GM21381 (cell line): ENCODE results near the gene RAMP3.
"Not testable (repeated sequence)": the region's sequence is repeated elsewhere in the genome, so short reads cannot be mapped to it uniquely, and the experiment has no call there.

Experiments used
- ATAC-seq: cut with Tn5 transposase; IDR thresholded peaks from one replicate; pipeline ENCODE4 v1.9.1; 2021; ENCODE audit warnings: mild to moderate bottlenecking, moderate library complexity; ENCODE audit not compliant: unreplicated experiment

Gene RAMP3

DNA sequence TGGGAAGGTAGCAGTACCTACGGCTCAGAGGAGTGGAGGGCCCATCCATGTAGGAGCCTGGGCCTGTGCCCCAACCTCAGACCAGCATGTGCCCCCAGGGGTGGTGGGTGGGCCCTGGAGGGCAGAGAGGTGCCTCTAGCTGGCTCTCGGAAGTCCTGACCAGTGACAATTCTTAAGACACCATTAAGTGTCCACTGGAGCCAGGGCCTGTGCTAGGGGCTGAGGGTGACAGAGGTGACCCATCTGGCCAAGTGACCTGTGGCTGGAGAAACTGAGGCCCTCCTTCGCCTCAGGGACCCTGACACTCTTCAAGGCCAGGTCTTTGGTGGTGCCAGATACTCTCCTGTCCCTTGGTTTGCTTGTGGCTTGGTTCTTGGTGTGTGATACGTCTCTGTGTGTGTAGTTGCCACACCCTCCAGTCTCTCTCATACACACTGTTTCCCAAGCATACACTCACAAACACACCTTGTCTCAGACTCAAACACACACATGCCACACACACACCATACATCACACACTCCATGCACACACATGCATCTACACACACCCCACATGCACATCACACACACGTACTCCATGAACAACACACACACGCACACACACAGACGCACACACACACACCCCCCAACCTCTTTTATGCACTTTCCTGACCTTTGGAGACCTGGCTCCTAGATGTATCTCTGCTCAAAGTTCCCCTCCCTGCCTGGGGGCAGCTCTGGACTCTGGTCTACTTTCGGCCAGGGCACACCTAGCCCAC is 897 bp upstream of the RAMP3 start:
- ATAC-seq, result no peak

DNA sequence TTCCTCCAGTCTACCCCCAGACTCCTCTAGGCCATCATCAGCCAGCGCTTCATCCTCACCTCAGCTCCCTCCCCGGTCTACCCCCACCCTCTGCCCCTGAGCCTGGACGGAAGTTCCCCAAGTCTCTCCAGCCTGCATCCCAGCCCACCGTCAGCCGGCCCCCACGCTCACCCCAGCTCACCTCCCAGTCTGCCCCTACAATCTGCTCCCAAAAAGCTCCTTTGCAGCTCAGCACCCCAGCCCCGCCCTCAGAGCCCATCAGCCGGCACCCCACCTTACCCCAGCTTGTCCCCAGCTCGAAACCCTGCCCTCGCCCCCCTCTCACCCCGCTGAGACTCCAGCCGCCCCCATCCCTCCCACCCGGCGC is 322 bp upstream of the RAMP3 start:
- no peak for ATAC-seq

DNA sequence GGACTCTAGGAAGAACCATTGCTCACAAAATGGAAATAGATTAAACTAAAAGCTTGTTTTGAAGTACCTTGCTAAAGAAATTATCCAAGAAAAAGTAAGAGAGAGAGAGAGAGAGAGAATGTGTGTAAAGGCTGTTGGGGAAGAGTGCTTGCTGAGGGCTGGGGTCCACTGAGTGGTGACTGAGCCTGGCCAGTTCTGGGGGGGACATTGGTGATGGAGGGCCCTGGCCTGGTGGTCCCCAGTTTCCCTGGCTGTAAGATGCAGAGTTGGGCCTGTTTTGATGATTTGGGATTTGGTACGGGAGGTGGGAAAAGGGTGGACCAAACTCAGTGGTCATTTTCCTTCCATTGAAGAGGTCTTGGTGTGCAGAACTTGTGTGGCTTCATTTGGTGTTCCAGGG is 880 bp downstream of the RAMP3 start:
- no peak for ATAC-seq

DNA sequence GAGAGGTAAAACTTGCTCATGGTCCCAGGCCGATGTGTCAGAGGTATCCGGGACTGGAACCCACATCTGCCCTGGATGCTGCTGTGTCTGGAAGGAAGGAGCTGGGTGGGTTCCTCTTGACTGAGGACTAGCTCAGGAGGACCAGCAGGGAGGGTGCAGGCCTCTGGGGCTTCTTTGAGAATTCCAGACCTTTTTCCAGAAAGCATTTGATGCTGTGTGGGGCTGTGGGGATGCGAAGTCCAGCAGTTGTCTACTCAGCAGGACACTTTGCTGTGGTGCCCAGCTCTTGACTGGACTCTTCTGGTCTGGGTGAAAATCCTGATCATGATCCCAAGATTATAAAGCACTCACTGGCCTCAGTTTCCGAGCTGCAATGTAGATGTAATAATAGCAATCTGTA is 1.7 kb downstream of the RAMP3 start:
- no peak for ATAC-seq

DNA sequence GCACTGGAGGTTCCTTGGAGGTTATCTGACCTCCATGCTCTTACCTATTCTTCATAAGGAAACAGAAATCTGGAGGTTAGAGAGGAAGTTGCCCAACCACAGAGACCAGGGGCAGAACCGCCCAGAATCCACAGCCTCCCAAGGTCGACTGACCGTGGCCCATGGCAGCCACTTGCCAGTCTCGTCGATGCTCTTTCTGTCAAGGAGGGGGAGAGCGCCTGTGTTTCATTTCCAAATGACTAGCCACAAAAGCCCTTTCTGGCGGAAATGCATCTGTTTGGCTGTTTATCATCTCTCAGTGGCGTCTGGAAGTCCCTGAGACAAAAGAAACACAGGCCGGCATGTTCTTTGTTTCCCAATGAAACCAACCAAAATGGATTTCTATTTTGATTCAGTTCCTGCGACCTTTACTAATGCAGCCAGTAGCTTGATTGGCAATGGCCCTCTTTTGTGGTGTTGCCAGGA is 2.9 kb downstream of the RAMP3 start:
- no peak for ATAC-seq

DNA sequence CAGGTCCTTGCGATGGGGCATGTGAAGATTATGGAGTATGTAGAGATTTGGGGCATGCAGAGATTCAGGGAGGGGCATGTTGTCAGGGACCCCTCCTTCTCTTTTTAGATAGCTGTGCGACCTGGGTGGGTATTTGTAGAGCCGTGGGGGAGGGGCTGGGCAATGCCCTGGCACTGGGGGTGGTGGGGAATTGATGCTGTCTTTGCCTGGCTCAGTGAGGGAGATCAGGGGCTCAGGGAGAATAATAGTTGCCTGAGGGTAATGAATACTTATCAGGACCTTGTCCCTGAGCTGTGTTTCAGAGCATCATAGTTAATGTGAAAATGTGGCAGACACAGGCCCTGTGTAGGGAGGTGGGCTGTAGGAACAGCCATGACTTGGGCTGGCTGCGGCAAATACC is 3.5 kb downstream of the RAMP3 start:
- ATAC-seq, result no peak

DNA sequence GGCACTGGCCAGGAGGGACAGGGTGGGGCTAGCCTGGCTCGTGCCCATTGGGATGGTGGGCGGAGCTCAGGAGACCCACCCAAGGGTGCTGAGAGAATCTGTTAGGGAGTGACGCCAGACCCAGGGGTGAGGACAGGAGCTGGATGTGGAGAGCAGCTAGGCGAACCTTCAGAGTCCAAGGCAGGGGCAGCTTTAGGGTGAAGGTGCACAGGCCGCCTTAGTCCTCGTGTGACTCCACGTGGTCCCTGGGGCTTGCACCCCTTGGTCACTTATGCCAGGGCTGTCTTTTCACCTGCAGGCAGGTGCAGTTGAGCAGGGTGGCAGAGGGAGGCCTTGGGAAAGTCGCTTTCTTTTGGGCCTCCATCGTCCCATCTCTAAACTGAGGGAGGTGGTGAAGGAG is 4.3 kb downstream of the RAMP3 start:
- ATAC-seq, result no peak

DNA sequence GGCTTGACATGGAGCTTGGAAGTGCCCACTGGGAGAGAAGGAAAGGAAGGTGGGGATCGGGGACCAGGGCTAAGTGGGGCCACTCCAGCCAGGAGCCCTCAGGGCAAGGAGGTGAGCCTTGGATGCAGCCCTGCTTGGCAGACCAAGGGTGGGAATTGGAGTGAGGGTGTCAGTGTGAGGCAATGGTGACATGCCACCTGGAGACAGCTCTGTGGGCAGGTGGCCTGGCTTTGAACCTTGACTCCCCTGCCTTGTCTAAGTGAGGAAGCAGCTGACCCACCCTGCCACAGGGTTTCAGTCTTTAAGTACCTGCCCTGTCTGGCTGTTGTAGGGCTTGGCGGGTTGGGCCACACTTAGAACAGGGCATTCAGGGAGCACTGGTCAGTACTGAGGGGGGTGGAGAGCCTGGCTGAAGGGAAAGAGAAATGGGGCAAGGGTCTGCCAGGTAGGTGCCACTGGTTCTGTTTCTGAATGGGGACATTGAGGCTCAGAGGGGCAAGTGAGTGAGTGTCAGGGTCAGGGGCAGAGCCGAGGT is 4.8 kb downstream of the RAMP3 start:
- no peak for ATAC-seq

DNA sequence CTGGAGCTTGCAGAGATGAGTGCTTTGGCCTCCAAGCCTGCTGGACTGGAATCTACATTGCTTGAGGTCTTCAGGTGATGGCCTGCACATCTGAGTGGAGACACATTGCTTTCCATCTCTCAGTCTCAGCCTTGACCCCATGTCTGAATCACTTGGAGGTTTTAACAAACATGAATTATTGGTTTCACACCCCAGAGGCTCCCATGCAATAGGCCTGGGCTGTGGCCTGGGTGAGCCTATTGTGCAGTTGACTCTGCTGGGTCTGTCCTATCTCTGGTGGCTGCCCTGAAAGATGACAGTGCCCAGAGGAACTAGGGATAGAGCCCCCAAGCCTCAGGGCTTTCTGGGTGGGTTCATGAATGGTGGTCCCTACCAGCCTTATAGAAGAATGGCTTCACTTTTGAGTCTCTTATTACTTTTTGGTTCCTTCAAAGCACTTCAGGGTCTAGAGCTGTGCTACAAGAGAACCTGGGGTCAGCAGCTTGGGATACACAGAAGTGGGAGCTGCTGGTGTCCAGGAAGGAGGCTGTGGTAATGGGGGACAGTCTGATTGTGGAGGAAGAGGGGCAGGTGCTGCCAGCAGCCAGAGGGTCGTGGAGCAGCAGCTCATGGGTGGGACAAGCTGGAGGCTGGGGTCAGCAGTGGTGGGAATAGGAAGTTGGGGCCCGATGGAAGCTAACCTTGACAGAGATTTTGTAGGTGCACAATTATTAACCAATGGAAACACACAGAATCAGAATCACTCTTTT is 5.5 kb downstream of the RAMP3 start:
- no peak for ATAC-seq

DNA sequence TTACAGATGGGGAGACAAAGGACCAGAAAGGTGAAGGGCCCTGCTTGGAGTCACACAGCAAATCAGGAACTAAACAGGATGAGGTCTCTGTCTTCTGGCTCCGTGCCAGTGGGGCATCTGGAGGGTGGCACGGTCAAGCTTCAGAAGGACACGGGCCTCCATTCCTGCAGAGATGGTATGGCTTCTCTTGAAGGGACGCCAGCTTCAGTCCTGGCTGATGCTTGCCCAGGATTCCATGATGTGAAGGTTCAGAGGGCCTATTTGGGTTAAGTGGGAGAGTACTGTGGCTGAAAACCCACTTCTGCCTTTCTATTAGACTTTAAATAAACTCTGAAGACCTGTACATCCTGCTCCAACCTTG is 6.1 kb downstream of the RAMP3 start:
- no peak for ATAC-seq

DNA sequence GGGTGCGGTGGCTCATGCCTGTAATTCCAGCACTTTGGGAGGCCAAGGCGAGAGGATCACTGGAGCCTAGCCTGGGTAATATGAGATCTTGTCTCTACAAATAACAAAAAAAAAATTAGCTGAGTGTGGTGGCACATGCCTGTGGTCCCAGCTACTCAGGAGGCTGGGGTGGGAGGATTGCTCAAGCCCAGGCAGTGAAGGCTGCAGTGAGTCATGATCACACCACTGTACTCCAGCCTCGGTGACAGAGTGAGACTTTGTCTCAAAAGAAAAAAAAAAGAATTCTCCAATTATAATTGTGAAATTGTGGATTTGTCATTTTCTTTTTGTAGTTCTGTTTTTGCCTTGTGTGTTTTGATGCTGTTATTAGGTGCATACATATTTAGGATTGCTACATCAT is 6.7 kb downstream of the RAMP3 start:
- ATAC-seq, result not testable (repeated sequence)

DNA sequence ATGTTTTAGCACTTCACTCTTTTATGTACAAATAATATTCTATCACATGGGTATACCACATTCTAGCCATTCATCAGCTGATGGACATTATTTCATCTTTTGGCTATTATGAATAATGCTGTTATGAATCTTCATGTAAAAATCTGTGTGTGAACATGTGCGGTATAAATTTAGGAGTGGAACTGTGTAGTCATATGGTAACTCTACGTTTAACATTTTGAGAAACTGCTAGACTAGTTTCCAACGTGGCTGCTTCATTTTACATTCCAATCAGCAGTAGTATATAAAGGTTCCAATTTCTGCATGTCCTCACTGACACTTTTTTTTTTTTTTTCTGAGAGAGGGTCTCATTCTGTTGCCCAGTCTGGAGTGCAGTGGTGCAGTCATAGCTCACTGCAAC is 8.3 kb downstream of the RAMP3 start:
- no peak for ATAC-seq

DNA sequence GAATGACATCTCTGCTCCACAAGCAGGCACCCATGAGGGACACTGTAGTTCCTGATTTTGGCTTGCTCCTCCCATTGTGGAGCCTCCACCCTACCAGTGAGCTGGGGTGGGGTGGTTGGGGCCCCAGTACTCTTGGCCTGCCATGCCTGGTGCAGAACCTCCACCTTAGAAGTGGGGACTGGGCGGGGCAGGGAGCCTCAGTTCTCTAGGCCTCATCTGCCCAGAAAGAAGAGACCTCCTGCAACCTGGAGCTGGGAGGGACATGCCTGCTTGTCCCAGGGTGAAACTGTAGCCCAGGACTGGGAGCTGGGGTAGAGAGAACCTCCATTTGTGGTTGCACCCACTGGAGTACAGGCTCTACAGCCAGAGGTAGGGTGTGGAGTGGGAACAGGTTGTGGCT is 14.4 kb downstream of the RAMP3 start:
- ATAC-seq, result no peak

DNA sequence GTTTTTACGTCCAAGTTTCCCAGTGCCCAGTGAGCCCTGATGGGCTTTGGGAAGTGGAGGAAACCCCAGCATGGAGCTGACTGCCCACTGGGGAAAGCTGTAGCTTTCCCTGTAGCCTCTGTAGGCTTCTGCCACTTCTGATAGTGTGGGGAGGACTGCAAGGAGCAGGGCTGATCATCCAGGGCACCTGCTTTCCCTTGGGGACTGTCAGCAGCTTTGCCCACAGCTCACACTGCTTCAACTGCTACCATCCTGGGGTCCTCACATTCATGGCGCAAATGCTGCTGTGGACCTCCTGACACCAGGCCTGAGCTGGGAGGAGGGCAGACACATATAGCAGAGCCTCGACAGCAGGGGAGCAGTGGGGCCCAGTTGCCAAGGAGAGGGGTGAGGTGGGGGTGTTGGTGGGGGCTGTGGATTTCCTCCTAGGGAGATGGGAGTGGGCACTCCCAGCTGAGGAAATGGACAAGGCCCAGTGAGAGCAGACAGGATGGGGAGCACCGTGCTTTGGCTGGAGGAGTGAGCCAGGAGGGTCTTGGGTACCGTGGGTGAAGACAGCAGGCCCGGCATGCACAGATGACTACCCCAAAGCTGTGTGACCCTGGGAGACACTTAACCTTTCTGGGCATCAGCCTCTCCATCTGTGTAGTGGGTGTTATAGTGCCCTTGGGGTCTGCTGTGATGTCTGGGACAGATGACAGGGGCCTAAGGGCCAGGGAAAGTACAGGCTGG is 16.2 kb downstream of the RAMP3 start:
- ATAC-seq, result no peak

DNA sequence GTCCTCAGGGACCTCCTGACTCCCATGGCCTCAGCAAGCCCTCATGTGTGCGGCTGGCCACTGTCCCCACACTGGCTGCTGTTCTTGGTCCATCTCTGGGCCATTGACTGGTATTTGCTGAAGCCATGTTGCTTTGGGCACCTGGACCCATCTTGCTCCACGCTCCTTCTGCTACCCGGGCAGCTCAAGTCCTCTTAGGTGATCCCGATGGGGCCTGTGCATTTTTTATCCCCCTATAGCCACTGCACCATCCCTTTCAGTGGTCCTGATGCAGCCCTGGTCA is 16.7 kb downstream of the RAMP3 start:
- no peak for ATAC-seq

DNA sequence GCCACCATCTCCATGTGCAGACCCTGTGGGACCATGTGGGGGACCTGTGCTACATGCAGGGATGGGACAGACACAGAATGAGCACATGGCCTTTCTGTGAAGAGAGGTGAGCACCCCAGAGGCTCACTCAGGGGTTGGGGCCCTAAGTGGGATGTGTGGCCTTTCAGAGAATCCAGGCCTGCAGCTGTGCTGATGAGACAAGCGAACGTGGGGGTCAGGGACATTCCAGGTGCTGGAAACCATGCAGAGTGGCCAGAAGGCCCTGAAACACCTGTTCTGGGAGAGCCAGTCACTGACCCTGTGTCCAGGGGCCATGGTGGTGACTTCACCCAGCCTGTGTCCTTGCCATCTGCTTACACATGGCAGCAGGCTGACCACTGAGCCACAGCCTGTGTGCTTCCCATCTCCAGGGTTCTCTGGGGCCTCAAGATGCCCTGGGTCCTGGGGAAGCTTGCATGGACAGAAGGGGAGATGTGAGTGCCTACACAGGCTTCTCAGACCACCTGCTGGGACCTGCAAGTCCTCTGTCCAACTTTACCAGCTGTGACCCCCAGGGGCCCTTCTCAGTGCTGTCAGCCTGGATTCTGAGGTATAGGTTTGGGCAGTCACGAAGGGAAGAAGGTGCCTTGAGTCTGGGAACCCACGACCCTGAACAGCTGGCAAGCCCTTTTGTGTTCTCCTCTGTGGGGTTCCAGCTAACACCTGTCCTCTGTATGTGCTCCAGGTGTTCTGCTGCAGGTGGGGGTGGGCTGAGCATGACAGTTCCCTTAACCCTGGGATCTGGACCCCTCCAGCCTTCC is 17.6 kb downstream of the RAMP3 start:
- no peak for ATAC-seq

DNA sequence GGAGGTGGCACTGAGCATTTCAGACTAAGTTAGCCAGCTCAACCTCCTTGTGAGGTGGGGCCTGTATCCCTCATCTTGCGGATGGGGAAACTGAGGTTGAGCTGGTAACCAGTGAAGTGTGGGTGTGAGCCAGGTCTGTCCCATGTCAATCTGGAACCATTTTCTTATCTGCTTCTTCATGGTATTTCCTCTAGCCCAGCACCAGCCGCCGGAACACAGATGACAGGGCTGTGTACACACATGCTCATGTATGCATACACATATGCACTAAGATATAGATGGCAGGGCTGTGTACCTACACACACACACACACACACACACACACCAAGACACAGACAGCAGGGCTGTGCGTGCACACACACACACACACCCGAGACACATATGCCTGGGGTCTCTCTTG is 18.5 kb downstream of the RAMP3 start:
- ATAC-seq, result no peak

DNA sequence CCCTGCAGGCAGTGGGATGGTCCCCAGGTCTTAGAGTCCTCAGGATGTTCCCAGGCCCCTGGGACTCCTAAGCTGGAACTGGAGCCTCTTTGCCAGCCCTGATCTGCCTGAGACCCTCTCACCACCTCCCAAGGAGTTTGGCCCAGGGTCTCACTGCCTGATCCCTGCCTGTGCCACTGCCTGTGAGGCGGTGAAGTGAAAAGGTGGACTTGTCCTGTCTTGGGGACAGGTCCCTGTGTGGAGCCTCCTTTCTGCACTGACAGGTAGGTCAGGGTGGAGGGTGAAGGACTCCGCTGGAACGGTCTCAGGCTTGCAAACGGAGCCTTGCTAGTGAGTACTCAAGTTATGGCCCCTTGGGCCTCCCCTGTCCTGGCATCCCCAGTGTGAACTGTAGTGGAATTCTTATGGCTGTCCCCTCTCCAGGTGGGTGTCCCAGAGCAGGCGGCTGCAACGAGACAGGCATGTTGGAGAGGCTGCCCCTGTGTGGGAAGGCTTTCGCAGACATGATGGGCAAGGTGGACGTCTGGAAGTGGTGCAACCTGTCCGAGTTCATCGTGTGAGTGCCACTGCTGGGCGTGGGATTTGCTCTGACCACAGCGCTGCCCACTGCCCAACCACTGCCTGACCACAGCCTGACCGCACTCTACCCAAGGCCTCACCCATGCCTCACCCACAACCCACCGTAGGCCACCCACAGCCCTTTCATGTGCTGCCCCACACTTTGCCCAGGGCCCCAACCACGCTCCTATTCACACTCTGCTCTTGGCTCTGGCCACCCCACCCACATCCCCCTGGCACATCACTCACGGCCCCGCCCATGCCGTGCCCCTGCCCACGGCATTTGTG is 19.5 kb downstream of the RAMP3 start:
- no peak for ATAC-seq

DNA sequence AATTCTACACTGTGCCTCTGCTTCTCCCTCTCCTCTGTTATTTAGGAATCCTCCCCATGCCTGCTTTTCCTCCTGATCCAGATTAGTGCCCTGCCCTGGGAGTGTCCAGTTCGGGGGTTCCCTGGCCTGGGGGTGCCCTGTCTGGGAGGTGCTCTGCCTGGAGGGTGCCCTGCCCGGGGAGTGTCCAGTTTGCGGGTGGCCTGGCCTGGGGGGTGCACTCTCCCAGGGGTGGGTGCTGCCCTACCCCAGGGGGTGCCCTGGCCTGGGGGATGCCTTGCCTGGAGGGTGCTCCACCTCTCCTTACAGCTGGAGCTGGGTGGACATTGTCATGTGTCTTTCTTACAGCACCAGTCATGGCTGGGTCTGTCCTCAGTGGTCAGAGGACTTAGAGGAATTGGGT is 20.2 kb downstream of the RAMP3 start:
- ATAC-seq, result no peak
